LHCN-M2 (cell line): ENCODE measurements around the gene TMEM167A. TPM values are rescaled to one million over a fixed set of nuclear protein-coding genes. Genes with fewer than 3 reads are reported as not detected.
A peak's percentile ranks its signal among the peaks of the same experiment; 100 is the strongest.
"Not testable (repeated sequence)": the region's sequence is repeated elsewhere in the genome, so short reads cannot be mapped to it uniquely, and the experiment has no call there.

Experiments
- DNase-seq: peaks from one replicate; pipeline ENCODE4 v3.0.0-alpha.2; 2012; ENCODE audit warnings: low read depth
- total RNA-seq: library from RNA; depleted of rRNA; stranded (reverse); fragments of >200 nt; gene quantifications from 2 replicates; pipeline ENCODE4 v1.2.3, GENCODE V29; 2014

TMEM167A gene
- total RNA-seq, 1 experiment from 2014 or later, result 69.5 TPM

GRCh38 chr5:83090169-83090568 lies 13.0 kb upstream of the TMEM167A start:
- no peak for DNase-seq

- no peak for DNase-seq
Observed at GRCh38 chr5:83085106-83085505, 7.9 kb upstream of the TMEM167A start.

- no peak for DNase-seq
Observed at GRCh38 chr5:83084336-83084735, 7.1 kb upstream of the TMEM167A start.

- DNase-seq, result no peak
Observed at GRCh38 chr5:83082750-83083149, 5.6 kb upstream of the TMEM167A start.

GRCh38 chr5:83077662-83078261 lies 568 bp upstream of the TMEM167A start:
- DNase-seq, result no peak

GRCh38 chr5:83072966-83073365 lies 4.2 kb downstream of the TMEM167A start:
- no peak for DNase-seq

- no peak for DNase-seq
Observed at GRCh38 chr5:83071286-83072051, 5.7 kb downstream of the TMEM167A start.

GRCh38 chr5:83069096-83069799 lies 7.9 kb downstream of the TMEM167A start:
- no peak for DNase-seq

- not testable (repeated sequence) for DNase-seq
Observed at GRCh38 chr5:83067377-83067776, 9.8 kb downstream of the TMEM167A start.

GRCh38 chr5:83066548-83067110 lies 10.6 kb downstream of the TMEM167A start:
- DNase-seq, result no peak

- no peak for DNase-seq
Observed at GRCh38 chr5:83059341-83059740, 17.9 kb downstream of the TMEM167A start.

GRCh38 chr5:83058726-83059125 lies 18.5 kb downstream of the TMEM167A start:
- no peak for DNase-seq

- no peak for DNase-seq
Observed at GRCh38 chr5:83055166-83055565, 22.0 kb downstream of the TMEM167A start.

GRCh38 chr5:83050723-83051340 lies 26.4 kb downstream of the TMEM167A start:
- peak; percentile 24 for DNase-seq

- no peak for DNase-seq
Observed at GRCh38 chr5:83049370-83049885, 27.8 kb downstream of the TMEM167A start.

- DNase-seq, result no peak
Observed at GRCh38 chr5:83048811-83049210, 28.4 kb downstream of the TMEM167A start.

GRCh38 chr5:83048277-83048676 lies 28.9 kb downstream of the TMEM167A start:
- peak; percentile 9 for DNase-seq

GRCh38 chr5:83044926-83045325 lies 32.3 kb downstream of the TMEM167A start:
- no peak for DNase-seq

GRCh38 chr5:83042507-83042906 lies 34.7 kb downstream of the TMEM167A start:
- no peak for DNase-seq

- no peak for DNase-seq
Observed at GRCh38 chr5:83038924-83039323, 38.3 kb downstream of the TMEM167A start.

- DNase-seq, result no peak
Observed at GRCh38 chr5:83036991-83037575, 40.1 kb downstream of the TMEM167A start.
